HL-60 (cell line): ENCODE data around the gene ZNF76.

Experiments
- DNase-seq, 2 experiments: peaks; one replicate each; pipeline ENCODE4 v3.0.0-alpha.2; 2010 to 2020; ENCODE audit warnings: low read depth in 1 of 2, low spot score in 1 of 2
- H3K27ac ChIP-seq: fragments of 250-450 bp; sonication (Bioruptor Pico); replicated peaks from 2 replicates; pipeline ENCODE4 v1.5.1; 2020; ENCODE audit warnings: mild to moderate bottlenecking, moderate library complexity
- H3K27me3 ChIP-seq: fragments of 250-450 bp; sonication (Bioruptor Pico); 2 replicates; pipeline ENCODE4 v1.5.1; 2021; ENCODE audit warnings: mild to moderate bottlenecking, moderate library complexity; ENCODE audit not compliant: insufficient read depth, poor library complexity, severe bottlenecking
- H3K4me3 ChIP-seq: replicated peaks from 2 replicates; pipeline ENCODE4 v1.5.1; 2011; ENCODE audit warnings: mild to moderate bottlenecking, control low read depth, low read length; ENCODE audit not compliant: insufficient read depth
- GABPA ChIP-seq: IDR thresholded peaks from 2 replicates; pipeline ENCODE4 v1.6.1; 2012; ENCODE audit warnings: low read depth
- POLR2AphosphoS5 ChIP-seq: IDR thresholded peaks from 2 replicates; pipeline ENCODE4 v1.6.1; 2012; ENCODE audit warnings: low read depth
- REST ChIP-seq: IDR thresholded peaks from 2 replicates; pipeline ENCODE4 v1.6.1; 2012; ENCODE audit warnings: low read depth; ENCODE audit not compliant: insufficient replicate concordance
- SPI1 ChIP-seq: IDR thresholded peaks from 2 replicates; pipeline ENCODE4 v1.6.1; 2012; ENCODE audit warnings: low read depth, mild to moderate bottlenecking, borderline replicate concordance
- TF ChIP-seq, protein P1 (sequence below): IDR thresholded peaks from one replicate; pipeline ENCODE4 v1.5.1; 2011; ENCODE audit warnings: low read length, control low read depth, inconsistent platforms; ENCODE audit not compliant: insufficient read depth

The ZNF76 gene

GRCh38 chr6:35216851-35217811, 42.4 kb upstream of the ZNF76 start:
- Histone ChIP-seq H3K27ac (no peak overlapping the region), H3K27me3 (peaks cover 53% of the 10 kb centered on the region), H3K4me3 (no peak overlapping the region)
- no peak for DNase-seq
- TF ChIP-seq SPI1 (no peak), REST (no peak), GABPA (no peak), POLR2AphosphoS5 (no peak)
- TF ChIP-seq, protein P1, sequence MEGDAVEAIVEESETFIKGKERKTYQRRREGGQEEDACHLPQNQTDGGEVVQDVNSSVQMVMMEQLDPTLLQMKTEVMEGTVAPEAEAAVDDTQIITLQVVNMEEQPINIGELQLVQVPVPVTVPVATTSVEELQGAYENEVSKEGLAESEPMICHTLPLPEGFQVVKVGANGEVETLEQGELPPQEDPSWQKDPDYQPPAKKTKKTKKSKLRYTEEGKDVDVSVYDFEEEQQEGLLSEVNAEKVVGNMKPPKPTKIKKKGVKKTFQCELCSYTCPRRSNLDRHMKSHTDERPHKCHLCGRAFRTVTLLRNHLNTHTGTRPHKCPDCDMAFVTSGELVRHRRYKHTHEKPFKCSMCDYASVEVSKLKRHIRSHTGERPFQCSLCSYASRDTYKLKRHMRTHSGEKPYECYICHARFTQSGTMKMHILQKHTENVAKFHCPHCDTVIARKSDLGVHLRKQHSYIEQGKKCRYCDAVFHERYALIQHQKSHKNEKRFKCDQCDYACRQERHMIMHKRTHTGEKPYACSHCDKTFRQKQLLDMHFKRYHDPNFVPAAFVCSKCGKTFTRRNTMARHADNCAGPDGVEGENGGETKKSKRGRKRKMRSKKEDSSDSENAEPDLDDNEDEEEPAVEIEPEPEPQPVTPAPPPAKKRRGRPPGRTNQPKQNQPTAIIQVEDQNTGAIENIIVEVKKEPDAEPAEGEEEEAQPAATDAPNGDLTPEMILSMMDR, result no peak

DNA sequence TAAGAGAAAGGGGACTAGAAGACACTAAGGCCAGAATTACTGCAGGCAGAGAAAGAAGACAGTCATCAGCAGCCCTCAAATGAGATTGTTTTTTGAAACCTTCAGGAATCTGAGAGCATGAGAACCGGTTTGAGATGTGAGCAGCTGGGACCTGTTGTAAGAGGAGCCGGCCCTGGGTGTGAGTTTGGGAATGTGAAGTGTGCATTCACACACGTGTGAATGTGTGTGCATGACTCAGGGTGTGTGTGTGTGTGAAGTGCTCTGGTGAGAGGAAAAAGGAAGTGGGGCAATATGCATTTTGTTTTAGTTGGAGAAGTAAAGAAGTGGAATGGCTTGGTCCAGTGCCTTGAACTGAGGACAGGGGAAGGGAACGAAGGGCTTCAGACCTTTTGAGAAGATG, 41.5 kb upstream of the ZNF76 start:
- no peak overlapping the region for H3K4me3 ChIP-seq
- H3K27ac ChIP-seq, result no peak overlapping the region
- H3K27me3 ChIP-seq, result peaks cover 49% of the 10 kb centered on the region
- TF ChIP-seq SPI1, result peak; percentile 80
- TF ChIP-seq REST, result no peak
- TF ChIP-seq, protein P1, result no peak
- no peak for TF ChIP-seq GABPA
- no peak for TF ChIP-seq POLR2AphosphoS5
- DNase-seq, result peak; percentile 24 to 49

DNA sequence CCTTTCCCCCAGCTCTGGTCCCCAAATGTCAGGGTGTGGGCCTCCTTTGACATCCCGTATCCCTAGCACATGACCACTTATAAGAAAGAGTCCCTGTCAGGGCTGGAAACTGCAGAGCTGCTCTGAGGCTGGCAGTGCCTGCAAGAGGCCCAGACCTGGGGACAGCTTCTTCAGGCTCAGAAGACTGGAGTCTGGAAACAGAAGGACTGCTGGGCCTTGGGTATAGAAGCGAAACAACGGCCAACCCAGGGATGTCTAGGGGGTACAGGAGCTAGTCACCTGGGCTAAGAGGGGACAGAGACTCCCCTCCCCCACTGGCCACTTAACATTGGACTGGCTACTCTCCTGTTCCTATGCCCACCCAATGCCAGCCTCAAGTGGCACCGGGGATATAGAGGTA, 41.1 kb upstream of the ZNF76 start:
- H3K27ac ChIP-seq, result no peak overlapping the region

More for the DNA sequence above, 41.1 kb upstream of the ZNF76 start:
- no peak for DNase-seq
- Histone ChIP-seq H3K27me3 (peaks cover 49% of the 10 kb centered on the region), H3K4me3 (no peak overlapping the region)
- TF ChIP-seq SPI1, result no peak
- TF ChIP-seq GABPA, result no peak
- TF ChIP-seq, protein P1, result no peak
- TF ChIP-seq REST, result no peak
- no peak for TF ChIP-seq POLR2AphosphoS5
